GM10266 (cell line): ENCODE measurements around the gene TFDP3.

Experiments used
- DNase-seq: peaks from one replicate; pipeline ENCODE4 v3.0.0; 2012; ENCODE audit errors: extremely low spot score
- CTCF ChIP-seq: IDR thresholded peaks from 2 replicates; pipeline ENCODE4 v1.5.1; 2012; ENCODE audit warnings: mild to moderate bottlenecking, low read depth; ENCODE audit not compliant: control insufficient read depth, insufficient read depth; ENCODE audit errors: missing control alignments

TFDP3 gene

GRCh38 chrX:133215017-133215416 is 3.1 kb downstream of the TFDP3 start:
- DNase-seq, result no peak
- TF ChIP-seq CTCF, result no peak

- no peak for DNase-seq
- no peak for TF ChIP-seq CTCF
Measured at GRCh38 chrX:133214301-133214700, 3.9 kb downstream of the TFDP3 start.

- DNase-seq, result no peak
- TF ChIP-seq CTCF, result no peak
Measured at GRCh38 chrX:133213117-133213516, 5.0 kb downstream of the TFDP3 start.

- DNase-seq, result no peak
- no peak for TF ChIP-seq CTCF
Measured at GRCh38 chrX:133207751-133208150, 10.4 kb downstream of the TFDP3 start.

- TF ChIP-seq CTCF, result no peak
- no peak for DNase-seq
Measured at GRCh38 chrX:133191739-133192039, 26.5 kb downstream of the TFDP3 start.

- no peak for DNase-seq
- no peak for TF ChIP-seq CTCF
Measured at GRCh38 chrX:133190877-133191738, 27.0 kb downstream of the TFDP3 start.

GRCh38 chrX:133189195-133189594 is 29.0 kb downstream of the TFDP3 start:
- no peak for DNase-seq

More at GRCh38 chrX:133189195-133189594, 29.0 kb downstream of the TFDP3 start:
- no peak for TF ChIP-seq CTCF
